OCI-LY1 (cell line): ENCODE results near the gene PACSIN1.

Source experiments
- H2AFZ ChIP-seq: fragments of 200-600 bp; sonication (generic), shearing (Covaris generic); 2 replicates; pipeline ENCODE4 v1.6.0; 2014; ENCODE audit warnings: antibody characterized with exemption, mild to moderate bottlenecking, low read length
- H3F3A ChIP-seq: fragments of 200-600 bp; sonication (generic), shearing (Covaris generic); 2 replicates; pipeline ENCODE4 v1.6.0; 2014; ENCODE audit warnings: mild to moderate bottlenecking, antibody characterized with exemption, low read length, moderate library complexity; ENCODE audit not compliant: insufficient read depth
- H3K27ac ChIP-seq: fragments of 200-600 bp; sonication (generic); 2 replicates; pipeline ENCODE4 v1.5.1; 2014; ENCODE audit warnings: low read length, mixed run types, mild to moderate bottlenecking, low read depth; ENCODE audit not compliant: poor library complexity, severe bottlenecking
- H3K27me3 ChIP-seq: fragments of 200-600 bp; sonication (generic); 2 replicates; pipeline ENCODE4 v1.6.0; 2014; ENCODE audit warnings: antibody characterized with exemption, mild to moderate bottlenecking, low read length, moderate library complexity; ENCODE audit not compliant: insufficient read depth
- H3K36me3 ChIP-seq: fragments of 200-600 bp; sonication (generic); 2 replicates; pipeline ENCODE4 v1.6.1; 2014; ENCODE audit warnings: mild to moderate bottlenecking, antibody characterized with exemption, low read length, moderate library complexity, mixed read lengths; ENCODE audit not compliant: insufficient read depth
- H3K4me1 ChIP-seq: fragments of 200-600 bp; sonication (generic); 2 replicates; pipeline ENCODE4 v1.5.1; 2014; ENCODE audit warnings: mild to moderate bottlenecking, low read length, moderate library complexity; ENCODE audit not compliant: insufficient read depth, severe bottlenecking
- H3K4me2 ChIP-seq: fragments of 200-600 bp; sonication (generic), shearing (Covaris generic); 2 replicates; pipeline ENCODE4 v1.6.1; 2014; ENCODE audit warnings: low read length
- H3K4me3 ChIP-seq: fragments of 200-600 bp; sonication (generic); 2 replicates; pipeline ENCODE4 v1.5.1; 2014; ENCODE audit warnings: low read length, low read depth, mild to moderate bottlenecking, mixed read lengths; ENCODE audit not compliant: poor library complexity, severe bottlenecking
- H3K79me2 ChIP-seq: fragments of 200-600 bp; shearing (Covaris generic); 2 replicates; pipeline ENCODE4 v1.6.1; 2016; ENCODE audit warnings: mixed run types, low read length, mixed read lengths; ENCODE audit not compliant: insufficient read depth
- H3K9ac ChIP-seq: fragments of 200-600 bp; sonication (generic), shearing (Covaris generic); 2 replicates; pipeline ENCODE4 v1.6.1; 2014; ENCODE audit warnings: mild to moderate bottlenecking, low read length, mixed read lengths
- H3K9me2 ChIP-seq: fragments of 200-600 bp; sonication (generic), shearing (Covaris generic); 2 replicates; pipeline ENCODE4 v1.6.1; 2014; ENCODE audit warnings: low read depth, mild to moderate bottlenecking, low read length, mixed read lengths
- H3K9me3 ChIP-seq: fragments of 200-600 bp; shearing (Covaris generic); 2 replicates; pipeline ENCODE4 v1.6.1; 2014; ENCODE audit warnings: low read length, mixed read lengths
- H4K20me1 ChIP-seq: fragments of 200-600 bp; sonication (generic), shearing (Covaris generic); 2 replicates; pipeline ENCODE4 v1.6.0; 2016; ENCODE audit warnings: mild to moderate bottlenecking, low read length; ENCODE audit not compliant: insufficient read depth
- CTCF ChIP-seq: fragments of 200-600 bp; sonication (generic), shearing (Covaris generic); IDR thresholded peaks from 2 replicates; pipeline ENCODE4 v1.5.1; 2017; ENCODE audit warnings: mild to moderate bottlenecking, antibody characterized with exemption, low read length, moderate library complexity, mixed read lengths
- EZH2 ChIP-seq: fragments of 200-600 bp; sonication (generic), shearing (Covaris generic); IDR thresholded peaks from 2 replicates; pipeline ENCODE4 v1.8.0; 2017; ENCODE audit warnings: borderline replicate concordance, mixed run types, mild to moderate bottlenecking, antibody characterized with exemption, low read length, moderate library complexity, mixed read lengths

The PACSIN1 gene

GRCh38 chr6:34441526-34441925, 24.4 kb upstream of the PACSIN1 start:
- Histone ChIP-seq H3F3A (no peaks in the 10 kb centered on the region), H3K4me2 (no peak overlapping the region; the same call in 1 of the 2 replicates), H3K9me3 (peaks cover 3% of the 10 kb centered on the region; the same call in 1 of the 2 replicates), H3K9me2 (no peaks in the 10 kb centered on the region), H2AFZ (peak overlapping the region; percentile 94), H3K9ac (no peak overlapping the region), H3K27me3 (peaks cover 3% of the 10 kb centered on the region; the same call in 1 of the 2 replicates), H3K4me3 (no peak overlapping the region), H3K36me3 (no peaks in the 10 kb centered on the region; the same call in 1 of the 2 replicates), H3K4me1 (peaks cover 4% of the 10 kb centered on the region), H3K27ac (no peak overlapping the region), H4K20me1 (no peaks in the 10 kb centered on the region), H3K79me2 (no peaks in the 10 kb centered on the region)
- TF ChIP-seq CTCF (no peak), EZH2 (no peak)

- H3F3A ChIP-seq = no peaks in the 10 kb centered on the region
- H2AFZ ChIP-seq = no peak overlapping the region
- no peaks in the 10 kb centered on the region for H3K36me3 ChIP-seq
- peaks cover 4% of the 10 kb centered on the region for H3K4me1 ChIP-seq
- H3K4me3 ChIP-seq = no peak overlapping the region
- H4K20me1 ChIP-seq = no peaks in the 10 kb centered on the region
- H3K4me2 ChIP-seq = no peak overlapping the region
- no peaks in the 10 kb centered on the region for H3K9me2 ChIP-seq
- no peaks in the 10 kb centered on the region for H3K9me3 ChIP-seq
- no peak overlapping the region for H3K9ac ChIP-seq
- H3K27me3 ChIP-seq = peaks cover 8% of the 10 kb centered on the region; the same call in 1 of the 2 replicates
- no peaks in the 10 kb centered on the region for H3K79me2 ChIP-seq
- no peak overlapping the region for H3K27ac ChIP-seq
- TF ChIP-seq EZH2 (no peak), CTCF (no peak)
Measured at GRCh38 chr6:34445313-34445860, 20.5 kb upstream of the PACSIN1 start.

- no peaks in the 10 kb centered on the region; the same call in 1 of the 2 replicates for H3K36me3 ChIP-seq
- H3K9me2 ChIP-seq = no peaks in the 10 kb centered on the region
- peaks cover 16% of the 10 kb centered on the region for H3K27me3 ChIP-seq
- H2AFZ ChIP-seq = no peak overlapping the region
- no peak overlapping the region for H3K4me3 ChIP-seq
- H4K20me1 ChIP-seq = no peaks in the 10 kb centered on the region
- 0 out of 2 replicates have a peak, but pooled peaks cover 3% of the 10 kb centered on the region for H3K9me3 ChIP-seq
- no peak overlapping the region for H3K27ac ChIP-seq
- no peak overlapping the region for H3K9ac ChIP-seq
- H3K4me1 ChIP-seq = no peaks in the 10 kb centered on the region
- no peak overlapping the region for H3K4me2 ChIP-seq
- H3F3A ChIP-seq = no peaks in the 10 kb centered on the region
- no peaks in the 10 kb centered on the region for H3K79me2 ChIP-seq
- TF ChIP-seq EZH2 (no peak), CTCF (no peak)
Measured at GRCh38 chr6:34447386-34447785, 18.5 kb upstream of the PACSIN1 start.
